OCI-M1 (cell line): Measurements from ENCODE around the gene AP1G2.

Experiments used
- DNase-seq: peaks from one replicate; lab custom pipeline; 2025; lab: John Stamatoyannopoulos, UW

AP1G2 gene

GRCh38 chr14:23571701-23572523 lies 4.3 kb upstream of the AP1G2 start:
- DNase-seq = no peak

- no peak for DNase-seq
These were observed 3.4 kb upstream of the AP1G2 start for GRCh38 chr14:23570806-23571483.

- DNase-seq = no peak
These were observed 2.0 kb upstream of the AP1G2 start for GRCh38 chr14:23569443-23570151.

- peak; percentile 64 for DNase-seq
These were observed 1.2 kb upstream of the AP1G2 start for GRCh38 chr14:23568600-23569331.

- DNase-seq = no peak
These were observed 519 bp upstream of the AP1G2 start for GRCh38 chr14:23568021-23568599.

- peak; percentile 42 for DNase-seq
These were observed 809 bp downstream of the AP1G2 start for GRCh38 chr14:23566778-23567185.

- no peak for DNase-seq
These were observed 1.3 kb downstream of the AP1G2 start for GRCh38 chr14:23566112-23566777.

GRCh38 chr14:23565626-23566025 lies 2.0 kb downstream of the AP1G2 start:
- no peak for DNase-seq

- no peak for DNase-seq
These were observed 2.7 kb downstream of the AP1G2 start for GRCh38 chr14:23564876-23565275.

- no peak for DNase-seq
These were observed 3.3 kb downstream of the AP1G2 start for GRCh38 chr14:23564181-23564812.

- no peak for DNase-seq
These were observed 4.0 kb downstream of the AP1G2 start for GRCh38 chr14:23563473-23564180.

GRCh38 chr14:23562822-23563472 lies 4.6 kb downstream of the AP1G2 start:
- peak; percentile 61 for DNase-seq

GRCh38 chr14:23561873-23562821 lies 5.4 kb downstream of the AP1G2 start:
- no peak for DNase-seq

- no peak for DNase-seq
These were observed 6.3 kb downstream of the AP1G2 start for GRCh38 chr14:23561259-23561658.

GRCh38 chr14:23559926-23560520 lies 7.6 kb downstream of the AP1G2 start:
- DNase-seq = no peak

GRCh38 chr14:23559010-23559925 lies 8.3 kb downstream of the AP1G2 start:
- peak; percentile 48 for DNase-seq
